Spleen (tissue), 11 donors: ENCODE data around the gene FILIP1. TPM values are rescaled to one million over a fixed set of nuclear protein-coding genes. Genes with fewer than 3 reads are reported as not detected.
"Not testable (repeated sequence)": the region's sequence is repeated elsewhere in the genome, so short reads cannot be mapped to it uniquely, and the experiment has no call there.

Experiments used
- DNase-seq: peaks from one replicate; pipeline ENCODE4 v3.0.0-alpha.2; 2020
- H3K27ac ChIP-seq, 8 donors: fragments of 200-600 bp; sonication (generic) in 7 of 8; 1 replicate in 4 of 8; 2 replicates in 4 of 8; pipeline versions ENCODE4 v1.5.0 to v1.8.0; 2016 to 2021; ENCODE audit warnings: inconsistent platforms in 4 of 8, mild to moderate bottlenecking in 4 of 8, moderate library complexity in 1 of 8
- H3K27me3 ChIP-seq, 7 donors: fragments of 200-600 bp; sonication (generic) in 6 of 7; replicated peaks in 1 of 7; 1 replicate in 4 of 7; 2 replicates in 3 of 7; pipeline versions ENCODE4 v1.5.0 to v1.8.0; 2016 to 2021; ENCODE audit warnings: inconsistent platforms in 3 of 7, mild to moderate bottlenecking in 1 of 7
- H3K36me3 ChIP-seq, 6 donors: fragments of 200-600 bp; sonication (generic) in 5 of 6; 1 replicate in 4 of 6; 2 replicates in 2 of 6; pipeline versions ENCODE4 v1.5.0 to v1.8.0; 2016 to 2021; ENCODE audit warnings: inconsistent platforms in 2 of 6
- H3K4me1 ChIP-seq, 6 donors: fragments of 200-600 bp; sonication (generic) in 5 of 6; 1 replicate in 3 of 6; 2 replicates in 3 of 6; pipeline versions ENCODE4 v1.5.0 to v1.8.0; 2016 to 2021; ENCODE audit warnings: inconsistent platforms in 3 of 6
- H3K4me3 ChIP-seq, 8 donors: fragments of 200-600 bp; sonication (generic) in 7 of 8; 1 replicate in 4 of 8; 2 replicates in 4 of 8; pipeline versions ENCODE4 v1.5.0 to v1.8.0; 2016 to 2021; ENCODE audit warnings: inconsistent platforms in 4 of 8, mild to moderate bottlenecking in 4 of 8, moderate library complexity in 2 of 8
- H3K9me3 ChIP-seq, 8 donors: fragments of 200-600 bp; sonication (generic) in 7 of 8; 1 replicate in 4 of 8; 2 replicates in 4 of 8; pipeline versions ENCODE4 v1.5.0 to v1.8.0; 2016 to 2021; ENCODE audit warnings: inconsistent platforms in 4 of 8
- POLR2A ChIP-seq, 3 donors: fragments of 450-650 bp; IDR thresholded peaks; one replicate each; pipeline ENCODE4 v1.5.1; 2017; ENCODE audit warnings: antibody characterized with exemption in 3 of 3, mild to moderate bottlenecking in 1 of 3
- POLR2AphosphoS5 ChIP-seq, 3 donors: sonication (generic); formaldehyde crosslinking; IDR thresholded peaks; one replicate each; pipeline ENCODE4 v1.5.1; 2017; ENCODE audit warnings: antibody characterized with exemption in 3 of 3
- WGBS, 5 donors: extraction: QIAGEN DNeasy Blood & Tissue Kit in 3 of 5; methylation state at CpG; one replicate each; pipeline versions ENCODE4 v1.1.5 to v1.1.7; 2013 to 2018; 5-methylcytosine and 5-hydroxymethylcytosine counted together
- intact Hi-C: fragments of 100-400 bp; cut with DNase I; formaldehyde crosslinking; loops from one replicate; pipeline ENCODE4 v1.15.0; 2023; ENCODE audit warnings: low total_unique reads
- polyA plus RNA-seq, 3 donors: library from polyadenylated mRNA; stranded (reverse); fragments of 200-250 nt; gene quantifications; one replicate each; pipeline ENCODE4 v1.2.1, GENCODE V29; 2013
- total RNA-seq, 7 donors: library from RNA; depleted of rRNA in 3 of 7; stranded (reverse); fragments of >200 nt in 3 of 7; fragmentation: NEBNext Ultra II Directional in 4 of 7; extraction: Animal tissue kit (Norgen Biotek cat#: 25700) in 4 of 7; gene quantifications; one replicate each; pipeline versions ENCODE4 v1.1.0 to v1.2.1, GENCODE V29; 2016 to 2021
- TF ChIP-seq, protein P1 (sequence below), 11 experiments: fragments of 200-600 bp in 7 of 11; fragments of 450-650 bp in 4 of 11; sonication (generic) in 4 of 11; IDR thresholded peaks in 8 of 11; conservative IDR thresholded peaks in 3 of 11; 1 replicate in 7 of 11; 2 replicates in 4 of 11; pipeline versions ENCODE4 v1.4.0 to v1.8.0; 2016 to 2021; ENCODE audit warnings: antibody characterized with exemption in 11 of 11, inconsistent platforms in 4 of 11, mild to moderate bottlenecking in 1 of 11
- donor health status: healthy with polysubstance abuse.
- donor health status: DM: no; HTN: no; CAD: no; lungs with moderate emphysema.
- donor health status: DM: no; HTN: no; CAD: no.
- donor health status: Bipolar disorder and iron deficiency.
- donor health status: healthy.
- donor health status: DM: no; HTN: no; CAD: no.
- donor health status: DM: yes; HTN: yes; CAD: no.

FILIP1 gene
- total and polyA plus RNA-seq, 10 donors: 0.11 to 0.59 (median 0.38) TPM

DNA sequence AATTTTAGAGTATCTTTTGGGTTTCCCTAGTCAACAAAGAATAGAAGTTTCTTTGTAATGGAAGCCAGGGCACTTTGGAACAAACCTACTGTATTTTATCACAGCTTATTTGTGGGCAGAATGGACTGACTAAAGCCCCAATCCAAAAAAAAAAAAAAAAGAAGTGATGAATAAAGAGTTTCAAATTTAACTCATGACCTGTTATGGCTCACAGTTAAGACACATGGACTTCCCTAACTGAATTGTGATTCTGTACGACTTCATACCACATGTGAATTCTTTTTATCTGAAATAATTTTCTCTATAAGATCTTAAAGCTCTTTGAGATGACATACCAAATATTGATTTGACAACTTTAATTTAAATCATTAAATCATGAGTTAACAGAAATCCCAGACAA lies 77.2 kb downstream of the FILIP1 start:
- Histone ChIP-seq H3K9me3 (no peaks in the 10 kb centered on the region), H3K27ac (no peak overlapping the region), H3K4me3 (no peak overlapping the region), H3K27me3 (no peaks in the 10 kb centered on the region), H3K4me1 (peaks cover 0 to 4% (median 0%) of the 10 kb centered on the region in 6 donors), H3K36me3 (no peaks in the 10 kb centered on the region)
- intact Hi-C loops: no loop called here
- WGBS, 5 donors: 65 to 88% (median 77%) methylated on average over 1 of the region's 1 CpG
- TF ChIP-seq POLR2A (IDR thresholded peaks at IDR 0.05) (no peak), POLR2AphosphoS5 (IDR thresholded peaks at IDR 0.05) (no peak)
- TF ChIP-seq, protein P1, sequence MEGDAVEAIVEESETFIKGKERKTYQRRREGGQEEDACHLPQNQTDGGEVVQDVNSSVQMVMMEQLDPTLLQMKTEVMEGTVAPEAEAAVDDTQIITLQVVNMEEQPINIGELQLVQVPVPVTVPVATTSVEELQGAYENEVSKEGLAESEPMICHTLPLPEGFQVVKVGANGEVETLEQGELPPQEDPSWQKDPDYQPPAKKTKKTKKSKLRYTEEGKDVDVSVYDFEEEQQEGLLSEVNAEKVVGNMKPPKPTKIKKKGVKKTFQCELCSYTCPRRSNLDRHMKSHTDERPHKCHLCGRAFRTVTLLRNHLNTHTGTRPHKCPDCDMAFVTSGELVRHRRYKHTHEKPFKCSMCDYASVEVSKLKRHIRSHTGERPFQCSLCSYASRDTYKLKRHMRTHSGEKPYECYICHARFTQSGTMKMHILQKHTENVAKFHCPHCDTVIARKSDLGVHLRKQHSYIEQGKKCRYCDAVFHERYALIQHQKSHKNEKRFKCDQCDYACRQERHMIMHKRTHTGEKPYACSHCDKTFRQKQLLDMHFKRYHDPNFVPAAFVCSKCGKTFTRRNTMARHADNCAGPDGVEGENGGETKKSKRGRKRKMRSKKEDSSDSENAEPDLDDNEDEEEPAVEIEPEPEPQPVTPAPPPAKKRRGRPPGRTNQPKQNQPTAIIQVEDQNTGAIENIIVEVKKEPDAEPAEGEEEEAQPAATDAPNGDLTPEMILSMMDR (IDR thresholded peaks at IDR 0.05 in 8 of 11, conservative IDR thresholded peaks at IDR 0.05 in 3 of 11): no peak
- DNase-seq: no peak

DNA sequence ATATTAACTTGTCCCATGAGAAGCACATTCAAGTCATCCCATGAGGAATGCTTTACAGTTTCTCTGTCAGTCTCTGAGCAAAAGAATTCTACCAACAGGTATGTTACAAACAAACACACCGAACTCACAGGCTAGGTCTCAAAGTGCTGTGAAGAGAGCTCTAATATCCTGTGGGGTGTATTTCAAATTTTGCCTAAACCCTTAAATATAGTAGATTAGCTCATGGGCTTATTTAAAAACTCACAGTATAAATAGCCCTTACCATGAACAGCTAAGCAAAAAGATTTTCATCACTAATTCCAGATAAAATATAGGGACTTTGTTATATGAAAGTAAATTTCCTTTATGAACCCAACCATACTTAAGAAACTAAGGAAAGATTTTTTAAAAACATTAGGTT lies 77.8 kb downstream of the FILIP1 start:
- no peaks in the 10 kb centered on the region for H3K27me3 ChIP-seq
- 85 to 94% (median 88%) methylated on average over 1 of the region's 1 CpG for WGBS, 5 donors
- H3K36me3 ChIP-seq: no peaks in the 10 kb centered on the region
- H3K4me3 ChIP-seq: no peak overlapping the region
- H3K9me3 ChIP-seq: no peaks in the 10 kb centered on the region
- DNase-seq: no peak
- intact Hi-C loops: no loop called here
- H3K27ac ChIP-seq: no peak overlapping the region
- no peak for TF ChIP-seq POLR2A (IDR thresholded peaks at IDR 0.05)
- TF ChIP-seq, protein P1 (IDR thresholded peaks at IDR 0.05 in 8 of 11, conservative IDR thresholded peaks at IDR 0.05 in 3 of 11): no peak
- no peak for TF ChIP-seq POLR2AphosphoS5 (IDR thresholded peaks at IDR 0.05)
- peaks cover 0 to 4% (median 0%) of the 10 kb centered on the region in 6 donors for H3K4me1 ChIP-seq

DNA sequence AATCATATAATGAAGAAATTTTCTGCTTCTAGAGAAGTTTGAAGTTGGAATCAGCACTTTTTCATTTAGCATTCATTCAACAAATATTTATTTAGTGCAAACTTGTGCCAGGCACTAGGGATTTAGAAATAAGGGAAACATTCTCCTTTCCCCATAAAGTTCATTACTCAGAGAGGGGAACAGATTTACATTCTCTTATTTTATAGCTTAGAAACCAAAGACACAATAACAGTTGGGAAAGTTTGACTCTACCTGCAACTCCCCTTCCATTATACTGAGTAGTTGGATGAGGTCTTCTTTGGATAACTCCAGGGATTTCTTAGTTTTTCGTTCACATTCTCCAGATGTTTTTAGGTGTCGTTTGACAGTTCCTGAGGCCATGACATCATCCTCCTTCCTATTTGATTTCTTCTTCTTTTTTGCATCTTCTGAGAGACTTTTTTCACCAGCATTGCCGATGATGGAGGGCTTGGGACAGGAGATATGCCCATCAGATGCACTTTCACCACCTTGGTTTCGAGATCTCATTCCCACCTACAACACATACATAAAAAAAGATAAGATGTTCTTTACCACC lies 79.1 kb downstream of the FILIP1 start:
- H3K27ac ChIP-seq: no peak overlapping the region

DNA sequence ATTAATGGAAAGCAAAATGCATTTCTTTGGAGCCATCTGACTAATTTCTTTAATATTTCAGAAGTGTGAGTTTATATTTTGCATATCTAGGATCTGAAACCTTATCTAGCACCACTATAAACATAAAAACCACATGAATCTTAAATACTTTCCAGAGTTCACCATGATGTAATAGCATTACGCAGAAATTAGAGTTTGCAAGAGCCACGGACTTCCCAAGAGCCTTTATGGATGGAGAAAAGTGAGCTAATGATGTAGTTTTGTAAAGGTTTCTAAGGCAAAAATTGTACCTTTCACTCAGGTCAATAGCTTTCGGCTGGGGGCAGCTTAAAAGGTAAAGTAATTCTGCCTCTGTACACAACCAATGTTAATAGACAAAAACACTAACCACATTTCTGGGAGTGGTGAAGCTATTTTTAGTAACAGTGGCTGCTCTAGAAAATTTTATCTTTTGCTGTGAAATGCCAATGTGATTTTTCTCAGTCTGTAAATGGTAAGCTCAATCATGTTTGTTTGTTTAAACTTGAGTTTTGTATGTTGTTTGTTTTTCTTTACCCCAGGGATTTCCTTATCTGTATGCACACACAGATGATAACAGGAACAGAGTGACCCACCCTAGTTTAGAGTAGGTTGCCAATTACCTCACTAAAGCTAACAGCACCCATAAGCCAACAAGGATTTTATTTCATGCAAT lies 80.5 kb downstream of the FILIP1 start:
- no peak for DNase-seq
- H3K27me3 ChIP-seq: no peaks in the 10 kb centered on the region
- intact Hi-C loops: no loop called here
- no peaks in the 10 kb centered on the region for H3K36me3 ChIP-seq
- 75 to 84% (median 81%) methylated on average over 3 of the region's 3 CpGs for WGBS, 5 donors
- no peak overlapping the region for H3K4me3 ChIP-seq
- H3K9me3 ChIP-seq: no peaks in the 10 kb centered on the region
- no peak overlapping the region for H3K27ac ChIP-seq
- peaks cover 0 to 4% (median 0%) of the 10 kb centered on the region in 6 donors for H3K4me1 ChIP-seq
- TF ChIP-seq POLR2A (IDR thresholded peaks at IDR 0.05) (no peak), POLR2AphosphoS5 (IDR thresholded peaks at IDR 0.05) (no peak)
- TF ChIP-seq, protein P1 (IDR thresholded peaks at IDR 0.05 in 8 of 11, conservative IDR thresholded peaks at IDR 0.05 in 3 of 11): no peak

More for the DNA sequence above, 79.1 kb downstream of the FILIP1 start:
- H3K27me3 ChIP-seq: no peaks in the 10 kb centered on the region
- H3K4me3 ChIP-seq: no peak overlapping the region
- H3K4me1 ChIP-seq: peaks cover 0 to 4% (median 0%) of the 10 kb centered on the region in 6 donors
- 76 to 89% (median 82%) methylated on average over 4 of the region's 4 CpGs for WGBS, 5 donors
- H3K36me3 ChIP-seq: no peaks in the 10 kb centered on the region
- no peak for DNase-seq
- intact Hi-C loops: no loop called here
- TF ChIP-seq POLR2A (IDR thresholded peaks at IDR 0.05): no peak
- TF ChIP-seq, protein P1 (IDR thresholded peaks at IDR 0.05 in 8 of 11, conservative IDR thresholded peaks at IDR 0.05 in 3 of 11): no peak
- TF ChIP-seq POLR2AphosphoS5 (IDR thresholded peaks at IDR 0.05): no peak
- no peaks in the 10 kb centered on the region for H3K9me3 ChIP-seq

DNA sequence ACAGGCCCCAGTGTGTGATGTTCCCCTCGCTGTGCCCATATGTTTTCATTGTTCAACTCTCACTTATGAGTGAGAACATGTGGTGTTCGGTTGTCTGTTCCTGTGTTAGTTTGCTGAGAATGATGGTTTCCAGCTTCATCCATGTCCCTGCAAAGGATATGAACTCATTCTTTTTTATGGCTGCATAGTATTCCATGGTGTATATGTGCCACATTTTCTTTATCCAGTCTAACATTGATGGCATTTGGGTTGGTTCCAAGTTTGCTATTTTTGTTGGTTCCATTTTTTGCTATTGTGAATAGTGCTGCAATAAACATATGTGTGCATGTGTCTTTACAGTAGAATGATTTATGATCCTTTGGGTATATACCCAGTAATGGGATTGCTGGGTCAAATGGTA lies 83.0 kb downstream of the FILIP1 start:
- DNase-seq, H3K4me3 ChIP-seq, H3K9me3 ChIP-seq, H3K4me1 ChIP-seq, intact Hi-C loops, H3K27ac ChIP-seq, H3K36me3 ChIP-seq, H3K27me3 ChIP-seq: not testable (repeated sequence)
- WGBS, 5 donors: 90 to 96% (median 93%) methylated on average over 2 of the region's 2 CpGs
